ENCODE results near the gene RPTOR.
"Not testable (repeated sequence)": the region's sequence is repeated elsewhere in the genome, so short reads cannot be mapped to it uniquely, and the experiment has no call there.

RPTOR gene

DNA sequence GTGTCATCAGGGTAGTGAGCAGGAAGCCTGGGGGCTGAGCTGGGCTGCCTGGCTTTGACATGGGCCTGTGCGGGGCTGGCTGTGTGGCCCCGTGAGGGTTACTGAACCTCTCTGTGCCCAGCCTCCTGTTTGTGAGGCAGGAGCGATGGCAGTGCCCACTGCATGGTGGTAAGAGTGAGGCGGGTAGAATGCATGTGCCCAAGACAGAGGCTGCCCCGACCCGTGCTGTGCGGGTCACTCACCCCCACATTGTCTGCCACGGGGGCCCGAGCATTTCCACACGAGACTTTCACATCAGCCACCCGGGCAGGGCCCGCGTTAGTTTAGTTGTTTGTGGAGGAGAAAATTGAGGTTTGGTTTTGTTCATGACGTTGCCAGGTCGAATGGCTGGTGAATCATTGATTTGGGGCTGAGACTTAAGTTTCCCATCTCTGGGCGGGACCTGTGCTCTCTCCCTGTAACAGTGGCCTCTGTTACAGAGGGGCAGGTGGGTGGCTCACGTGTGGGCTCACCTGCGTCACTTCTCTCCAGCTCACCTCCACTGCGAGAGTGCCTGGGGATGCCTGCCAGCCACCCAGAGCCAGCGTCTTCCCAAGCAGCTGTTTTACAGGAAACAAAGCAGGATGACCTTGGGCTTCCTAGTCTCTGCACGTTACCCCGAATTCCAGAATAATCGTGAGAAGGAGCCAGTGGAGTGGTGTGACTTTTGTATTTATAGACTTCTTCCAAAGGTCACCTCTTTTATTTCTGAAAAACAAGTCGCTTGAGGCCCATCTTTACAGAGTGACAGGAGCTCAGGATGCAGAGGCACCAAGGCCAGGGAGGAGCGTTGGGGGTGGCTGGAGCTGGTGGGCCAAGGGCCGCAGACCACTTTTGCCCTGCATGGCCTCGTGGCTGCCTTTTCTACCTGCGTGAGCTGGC is 150.6 kb downstream of the RPTOR start:
- no peak for DNase-seq (ENCODE audit: low spot score)

DNA sequence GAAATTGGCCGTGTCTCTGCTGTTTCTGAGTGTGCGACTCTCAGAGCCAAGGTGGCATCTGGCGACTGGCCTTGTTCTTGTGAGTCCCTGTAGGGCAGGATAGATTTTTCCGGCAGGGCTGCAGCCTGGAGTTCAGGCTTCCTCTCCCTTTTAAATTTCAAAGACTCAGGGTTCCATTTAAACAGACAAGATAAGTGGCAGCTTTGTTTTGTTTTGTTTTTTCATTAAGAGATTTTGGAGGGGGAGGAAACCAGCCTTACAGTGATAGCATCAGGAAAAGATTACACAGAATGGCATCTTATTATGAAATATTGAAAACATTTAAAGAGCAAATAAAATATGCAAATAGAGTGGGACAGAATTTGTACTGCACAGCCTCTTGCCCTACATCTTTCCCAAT is 151.3 kb downstream of the RPTOR start:
- peak; percentile 33 for DNase-seq (ENCODE audit: low spot score)

DNA sequence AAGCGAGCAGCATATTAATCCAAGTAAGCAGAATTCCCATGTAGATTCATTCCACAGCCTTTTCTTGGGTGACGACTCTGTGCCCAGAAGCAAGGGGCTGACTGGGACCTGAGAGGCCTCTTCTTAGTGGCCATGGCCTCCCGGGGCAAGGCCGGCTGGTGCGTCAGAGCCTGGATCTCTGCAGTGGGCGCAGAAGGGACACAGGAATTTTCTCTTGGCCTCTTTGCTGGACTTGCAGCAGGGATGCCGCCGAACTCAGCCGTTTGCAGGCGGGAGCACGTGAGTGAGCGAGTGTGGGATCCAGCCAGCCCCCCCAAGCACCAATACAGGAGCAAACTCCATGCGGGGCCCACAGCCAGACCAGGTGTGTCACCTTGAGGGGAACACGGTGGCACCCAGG is 151.8 kb downstream of the RPTOR start:
- DNase-seq (ENCODE audit: low spot score) = peak; percentile 17

DNA sequence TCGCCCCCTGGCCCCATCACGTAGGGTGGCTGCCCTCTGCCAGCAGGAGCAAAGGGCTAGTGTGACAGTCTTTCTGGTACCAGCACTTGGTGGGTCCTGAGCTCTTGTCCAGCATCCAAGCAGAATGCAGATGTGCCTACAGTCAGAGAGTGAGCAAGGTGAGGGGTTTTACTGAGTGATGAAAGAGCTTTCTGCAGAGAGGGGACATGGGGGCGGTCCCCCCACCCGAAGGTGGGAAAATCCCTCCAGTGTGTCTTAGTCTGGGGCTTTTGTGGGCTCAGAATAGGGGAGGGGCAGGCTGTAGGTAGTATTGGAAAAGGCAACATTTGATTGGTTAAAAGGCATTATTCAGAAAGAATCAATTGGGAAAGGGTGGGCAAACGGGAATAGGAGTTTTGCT is 152.3 kb downstream of the RPTOR start:
- no peak for DNase-seq (ENCODE audit: low spot score)

DNA sequence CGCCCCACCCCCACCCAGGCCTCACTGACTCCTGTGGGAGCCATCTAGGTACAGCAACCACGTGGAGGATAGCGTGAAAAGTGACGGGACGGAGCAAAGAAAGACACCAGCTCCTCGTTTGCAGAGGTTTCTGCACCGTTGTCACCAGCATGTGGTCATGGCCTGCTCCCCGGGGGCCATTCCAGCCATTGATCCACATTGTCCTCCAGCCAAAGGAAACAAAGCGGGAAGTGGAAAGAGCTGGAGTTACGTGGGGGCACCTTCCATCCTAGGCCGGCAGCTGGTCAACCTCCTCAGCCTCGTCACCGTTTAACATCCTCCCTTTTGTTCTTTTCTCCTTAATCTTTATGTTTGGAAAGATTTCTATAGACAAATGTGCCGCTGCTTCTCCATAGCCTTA is 153.7 kb downstream of the RPTOR start:
- DNase-seq (ENCODE audit: low spot score) = no peak

DNA sequence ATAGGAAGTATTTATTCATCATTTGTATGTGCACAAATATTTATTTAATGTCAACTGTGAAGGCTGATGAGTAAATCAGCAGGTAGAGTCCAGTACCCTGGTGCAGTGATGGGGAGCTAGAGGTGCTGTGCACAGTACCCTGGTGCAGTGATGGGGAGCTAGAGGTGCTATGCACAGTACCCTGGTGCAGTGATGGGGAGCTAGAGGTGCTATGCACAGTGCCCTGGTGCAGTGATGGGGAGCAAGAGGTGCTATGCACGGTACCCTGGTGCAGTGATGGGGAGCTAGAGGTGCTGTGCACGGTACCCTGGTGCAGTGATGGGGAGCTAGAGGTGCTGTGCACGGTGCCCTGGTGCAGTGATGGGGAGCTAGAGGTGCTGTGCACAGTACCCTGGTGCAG is 154.6 kb downstream of the RPTOR start:
- not testable (repeated sequence) for DNase-seq (ENCODE audit: low spot score)

DNA sequence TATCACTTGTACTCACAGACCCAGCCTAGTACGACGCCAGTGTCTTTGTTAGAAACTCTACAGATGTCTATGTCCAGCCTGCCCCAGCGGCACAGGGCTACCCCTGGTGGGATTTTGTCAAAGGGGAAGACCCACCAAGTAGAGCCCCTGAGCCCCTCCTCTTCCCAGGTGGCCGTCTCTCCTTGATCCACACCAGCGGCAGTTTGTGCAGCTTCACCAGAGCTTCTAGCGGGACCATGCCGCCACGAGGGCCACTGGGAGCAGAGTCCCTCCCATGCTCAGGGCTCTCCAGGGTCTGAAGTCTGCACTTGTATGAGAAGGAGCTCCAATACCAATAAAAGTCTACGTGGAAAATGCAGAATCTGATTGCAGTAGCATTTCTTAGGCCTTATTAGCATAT is 157.1 kb downstream of the RPTOR start:
- DNase-seq (ENCODE audit: low spot score) = no peak

DNA sequence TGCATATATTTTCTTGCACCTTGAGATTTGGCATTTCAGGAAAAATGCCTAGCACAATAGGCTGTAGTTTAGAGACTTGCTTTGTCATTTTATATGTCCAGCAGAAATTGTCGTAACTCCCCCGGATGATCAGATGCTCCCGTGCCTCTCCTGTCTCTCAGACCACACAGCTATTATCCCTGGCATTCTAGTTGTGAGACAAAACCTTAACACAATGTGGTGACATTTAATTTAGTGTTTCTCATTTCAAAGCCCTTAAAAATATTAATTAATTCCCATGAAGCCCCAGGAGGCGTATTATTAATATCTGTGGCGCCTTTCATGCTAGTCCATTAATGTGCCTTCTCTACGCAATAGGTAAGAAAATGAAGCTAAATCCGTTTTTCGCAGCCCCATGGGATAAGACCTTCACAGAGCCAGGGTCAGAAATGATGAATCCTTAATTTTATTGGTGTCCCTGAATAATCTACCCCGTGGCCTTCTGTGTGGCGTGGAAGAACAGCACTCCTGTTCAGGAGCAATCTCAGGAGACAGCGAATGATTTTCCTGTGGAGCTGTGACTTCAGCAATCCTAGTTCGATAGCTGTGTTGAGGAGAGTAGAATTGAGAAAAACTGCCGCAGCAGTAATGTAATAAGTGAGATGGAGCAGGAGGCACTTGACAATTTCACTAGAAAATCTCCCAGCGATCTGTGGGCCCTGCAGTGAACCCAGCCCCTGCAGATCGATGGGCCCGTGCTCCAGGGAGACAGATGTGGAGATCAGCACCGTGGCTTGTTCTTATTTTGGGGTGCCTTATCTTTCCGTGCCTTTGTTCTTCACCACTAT is 157.9 kb downstream of the RPTOR start:
- DNase-seq (ENCODE audit: low spot score) = no peak

DNA sequence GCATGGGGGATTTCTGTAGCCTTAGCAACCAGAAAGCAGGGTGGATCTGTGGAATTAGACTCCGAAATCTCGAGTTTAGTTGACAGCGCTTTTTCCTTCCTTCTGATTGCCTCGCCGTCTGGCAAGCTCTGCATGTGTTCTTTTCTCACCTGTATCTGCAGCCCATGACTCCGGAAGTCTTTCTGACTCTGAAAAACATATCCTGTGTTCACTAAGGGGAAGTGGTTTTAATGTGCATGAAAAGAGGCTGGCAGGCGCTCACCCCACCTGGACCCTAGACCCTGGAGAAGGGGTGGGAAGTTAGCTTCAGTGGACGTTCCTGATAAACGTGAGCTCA is 158.5 kb downstream of the RPTOR start:
- DNase-seq (ENCODE audit: low spot score) = no peak

DNA sequence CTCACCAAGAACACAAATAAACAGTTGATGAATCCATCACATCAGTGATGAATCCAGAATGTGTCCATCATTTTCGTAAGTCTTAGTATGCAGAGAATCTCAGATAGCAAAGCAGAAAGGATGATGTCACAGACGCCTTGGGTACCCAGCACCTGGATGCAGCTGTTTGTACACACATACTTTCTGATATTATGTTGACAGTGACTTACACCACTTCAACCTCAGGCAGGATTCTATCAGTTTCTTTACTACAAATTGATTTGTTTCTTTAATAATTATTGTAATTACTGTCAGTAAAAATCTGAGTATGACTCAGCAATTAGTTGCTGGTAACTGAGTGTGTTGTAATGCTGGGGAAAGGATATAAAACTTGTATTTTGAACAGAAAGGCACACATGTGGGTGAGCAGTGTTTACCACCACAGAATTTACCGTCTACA is 159.8 kb downstream of the RPTOR start:
- DNase-seq (ENCODE audit: low spot score) = peak; percentile 31

DNA sequence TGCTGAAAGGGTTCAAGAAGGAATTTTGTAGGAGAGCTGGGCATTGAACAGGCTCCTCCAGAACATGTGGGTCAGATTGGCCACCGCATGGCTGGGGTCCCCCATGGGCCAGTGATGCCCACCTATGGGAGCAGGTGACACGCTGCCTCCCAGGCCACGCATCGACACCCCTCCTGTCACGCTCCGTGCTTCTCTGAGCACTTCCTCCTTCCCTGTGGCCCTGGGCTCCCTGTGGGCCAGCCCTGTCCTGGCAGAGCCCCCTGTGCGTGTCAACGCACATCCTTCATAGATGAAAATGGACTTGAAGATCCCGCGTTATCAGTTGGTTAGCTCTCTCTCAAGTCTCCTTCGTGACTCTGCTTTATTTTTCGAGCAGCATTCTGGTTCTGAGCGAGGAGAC is 160.3 kb downstream of the RPTOR start:
- no peak for DNase-seq (ENCODE audit: low spot score)

DNA sequence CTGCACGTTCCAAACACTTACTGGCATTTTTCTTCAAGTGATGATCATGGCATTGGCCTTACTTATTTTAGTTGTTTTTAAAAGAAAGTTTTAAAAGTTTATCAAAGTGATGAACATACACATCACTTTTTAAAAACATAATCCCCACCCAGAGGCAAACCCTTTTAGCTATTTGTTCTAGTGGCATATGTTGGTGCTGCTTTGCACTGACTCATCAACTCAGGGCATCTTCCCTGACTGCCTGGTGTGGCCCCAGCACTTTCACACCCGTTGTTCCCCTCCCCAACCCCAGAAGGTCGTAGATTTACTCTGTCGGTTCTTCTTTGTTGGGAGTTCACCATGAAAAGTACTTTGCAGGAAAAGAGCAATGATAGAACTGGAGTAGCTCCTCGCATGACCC is 161.3 kb downstream of the RPTOR start:
- DNase-seq (ENCODE audit: low spot score) = no peak

DNA sequence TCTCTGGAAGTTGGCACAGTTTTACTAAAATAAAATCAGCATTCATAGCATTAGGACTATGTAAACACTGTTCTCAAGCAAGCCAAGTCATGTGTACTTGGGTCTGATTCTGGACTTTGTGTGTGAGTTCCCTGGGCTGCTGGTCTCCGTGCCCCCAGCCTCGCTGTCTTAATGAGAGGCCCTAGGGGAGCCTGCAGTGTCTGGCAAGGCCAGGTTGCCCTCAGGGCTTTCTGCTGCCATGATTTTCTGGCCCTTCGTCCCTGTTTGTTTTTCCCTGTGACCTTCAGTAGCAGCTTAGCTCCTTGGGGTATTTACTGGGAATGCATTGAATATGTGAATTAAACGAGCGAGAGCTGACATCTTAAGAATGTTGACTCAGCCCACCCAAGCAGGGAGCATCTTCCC is 161.8 kb downstream of the RPTOR start:
- no peak for DNase-seq (ENCODE audit: low spot score)

DNA sequence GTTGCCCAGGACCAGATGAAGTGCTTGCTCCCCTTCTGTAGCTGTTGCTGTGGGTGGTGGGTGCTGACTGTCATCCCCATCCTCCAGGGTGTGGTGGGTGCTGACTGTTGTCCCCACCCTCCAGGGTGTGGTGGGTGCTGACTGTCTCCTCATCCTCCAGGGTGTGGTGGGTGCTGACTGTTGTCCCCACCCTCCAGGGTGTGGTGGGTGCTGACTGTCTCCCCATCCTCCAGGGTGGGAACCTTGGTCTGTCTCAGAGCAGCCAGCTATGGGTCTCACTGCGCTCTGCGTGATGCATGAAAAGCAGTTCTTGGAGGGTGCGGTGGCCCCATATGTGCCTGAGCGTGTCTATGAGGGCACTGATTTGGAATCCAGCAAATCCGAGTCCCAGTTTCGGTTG is 163.8 kb downstream of the RPTOR start:
- no peak for DNase-seq (ENCODE audit: low spot score)

DNA sequence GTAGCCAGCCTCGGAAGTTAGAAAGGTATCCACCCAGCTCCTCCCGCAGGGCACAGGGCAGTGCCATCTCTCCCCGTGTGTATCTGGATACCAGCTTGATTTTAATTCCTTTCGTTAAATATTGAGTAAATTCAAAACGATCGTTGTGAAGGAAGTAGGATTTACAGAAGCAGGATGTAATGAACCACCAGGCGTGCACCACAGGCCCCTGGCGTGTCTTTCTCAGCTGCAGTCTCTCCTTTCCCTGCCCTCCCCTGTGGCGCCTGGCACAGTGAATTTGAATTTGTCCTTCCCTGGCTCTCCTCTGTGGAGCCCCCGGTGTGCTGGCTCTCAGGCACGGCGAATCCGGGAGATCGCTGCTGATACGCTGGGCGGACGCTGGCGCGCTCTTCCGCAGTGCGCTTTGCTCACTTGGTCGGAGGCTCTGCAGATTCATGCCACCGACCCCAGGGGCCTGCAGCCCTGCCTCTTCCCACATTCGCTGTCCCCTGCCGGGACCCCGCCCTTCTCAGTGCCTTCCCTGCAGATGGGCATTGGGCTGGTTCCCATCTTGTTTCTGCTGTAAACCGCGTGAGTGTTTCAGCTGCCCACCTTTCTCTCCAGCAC is 164.6 kb downstream of the RPTOR start:
- no peak for DNase-seq (ENCODE audit: low spot score)

DNA sequence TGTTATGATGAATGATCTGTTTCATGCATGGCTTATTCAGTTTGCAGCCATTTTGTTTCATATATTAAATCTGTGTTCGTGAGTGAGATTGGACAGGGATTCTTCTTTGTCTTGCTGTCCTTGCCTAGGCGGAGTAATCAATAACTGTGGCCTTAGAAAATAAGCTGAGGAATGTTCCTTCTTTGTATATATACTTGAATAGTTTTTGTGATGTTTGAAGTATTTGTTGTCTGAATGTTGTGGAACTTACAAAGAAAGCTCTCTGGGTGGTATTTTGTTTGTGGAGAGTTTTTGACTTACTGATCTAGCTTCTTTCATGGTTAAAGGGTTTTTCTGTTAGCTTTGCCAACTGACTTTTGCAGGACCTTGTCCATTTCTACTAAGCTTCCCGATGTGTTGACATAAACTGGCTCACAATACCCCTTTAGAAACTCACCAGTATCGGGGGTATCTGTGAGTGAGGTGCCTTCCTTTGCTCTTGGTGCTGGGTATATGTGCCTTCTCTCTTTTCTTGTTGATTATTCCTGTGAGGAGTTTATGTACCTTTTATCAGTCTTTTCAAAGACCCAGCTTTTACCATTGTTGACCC is 166.2 kb downstream of the RPTOR start:
- no peak for DNase-seq (ENCODE audit: low spot score)

DNA sequence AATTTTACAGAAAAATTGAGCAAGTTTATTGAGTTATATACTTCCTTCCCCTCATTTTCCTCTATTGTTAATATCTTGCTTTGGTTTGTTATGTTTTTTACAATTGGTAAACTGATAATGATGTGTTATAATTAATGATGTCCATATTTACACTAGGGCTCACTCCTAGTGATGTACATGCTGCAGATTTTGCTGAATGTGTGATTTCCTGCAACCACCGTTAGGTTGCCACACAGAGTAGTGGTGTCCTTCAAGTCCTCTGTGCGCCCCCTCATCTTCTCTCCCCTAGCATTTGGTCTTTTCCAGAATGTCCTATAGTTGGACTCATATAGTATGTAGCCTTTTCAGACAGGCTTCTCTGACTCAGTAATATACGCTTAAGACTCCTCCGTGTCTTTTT is 167.5 kb downstream of the RPTOR start:
- no peak for DNase-seq (ENCODE audit: low spot score)

DNA sequence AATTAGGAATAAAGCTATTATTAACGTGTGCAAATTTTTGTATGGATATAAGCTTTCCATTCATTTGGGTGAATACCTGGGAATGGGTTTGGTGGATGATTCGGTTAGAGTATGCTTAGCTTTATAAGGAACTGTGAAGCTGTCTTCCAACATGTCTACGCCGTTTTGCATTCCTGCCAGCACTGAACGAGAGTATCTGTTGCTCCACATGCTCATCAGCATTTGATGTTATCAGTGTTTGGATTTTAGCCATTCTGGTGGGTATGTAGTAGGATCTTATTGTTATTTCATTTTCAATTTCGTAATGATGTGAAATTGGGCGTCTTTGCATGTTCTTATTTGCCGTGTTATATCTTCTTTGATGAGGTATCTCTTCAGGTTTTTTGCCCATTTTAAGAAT is 168.0 kb downstream of the RPTOR start:
- DNase-seq (ENCODE audit: low spot score) = no peak

DNA sequence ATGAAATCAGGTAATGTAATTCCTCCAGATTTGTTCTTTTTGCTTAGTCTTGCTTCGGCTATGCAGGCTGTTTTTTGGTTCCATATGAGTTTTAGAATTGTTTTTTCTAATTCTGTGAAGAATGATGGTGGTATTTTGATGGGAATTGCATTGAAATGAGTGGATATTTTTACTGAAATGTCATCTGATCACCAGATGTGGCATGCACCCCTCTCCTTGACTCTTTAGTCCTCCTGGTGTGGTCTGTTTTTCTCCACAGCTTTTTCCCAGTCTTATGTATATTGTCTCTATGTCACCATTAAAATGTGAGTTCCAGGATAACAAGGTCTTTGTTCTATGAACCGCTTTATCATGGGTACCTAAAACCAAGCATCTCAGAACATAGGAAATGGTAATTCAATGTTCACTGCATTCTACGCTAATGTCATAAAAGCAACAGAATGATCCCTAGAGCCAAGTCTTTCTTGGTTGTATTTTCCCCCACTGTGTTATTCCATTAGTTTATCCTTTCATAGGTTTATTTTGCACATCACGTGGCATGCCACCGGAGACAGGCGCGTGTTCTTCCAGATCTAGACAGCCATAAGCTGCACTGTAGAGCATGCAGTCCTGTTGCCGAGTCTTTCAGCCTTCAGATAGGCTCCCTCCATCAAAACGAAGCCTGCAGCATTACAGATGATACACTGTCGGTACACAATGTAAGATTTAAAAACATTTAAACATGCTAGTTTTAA is 172.5 kb downstream of the RPTOR start:
- no peak for DNase-seq (ENCODE audit: low spot score)

DNA sequence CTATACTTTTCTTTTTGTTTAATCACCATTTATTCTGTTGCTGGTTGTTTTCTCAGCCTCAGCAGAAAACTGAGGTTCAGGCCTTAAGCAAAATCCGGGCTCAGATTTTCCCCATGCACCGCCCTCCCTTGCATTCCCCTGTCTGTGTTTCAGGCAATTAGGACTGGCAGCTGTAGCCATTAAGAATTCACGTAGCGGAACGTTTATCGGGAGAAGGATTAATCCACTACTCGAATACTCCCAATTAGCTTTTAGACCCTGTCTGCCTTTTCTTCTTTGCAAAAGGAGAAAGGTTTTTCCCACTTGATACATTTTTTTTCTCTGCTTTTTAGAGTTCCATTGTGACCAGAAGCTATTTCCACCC is 173.1 kb downstream of the RPTOR start:
- DNase-seq (ENCODE audit: low spot score) = no peak

DNA sequence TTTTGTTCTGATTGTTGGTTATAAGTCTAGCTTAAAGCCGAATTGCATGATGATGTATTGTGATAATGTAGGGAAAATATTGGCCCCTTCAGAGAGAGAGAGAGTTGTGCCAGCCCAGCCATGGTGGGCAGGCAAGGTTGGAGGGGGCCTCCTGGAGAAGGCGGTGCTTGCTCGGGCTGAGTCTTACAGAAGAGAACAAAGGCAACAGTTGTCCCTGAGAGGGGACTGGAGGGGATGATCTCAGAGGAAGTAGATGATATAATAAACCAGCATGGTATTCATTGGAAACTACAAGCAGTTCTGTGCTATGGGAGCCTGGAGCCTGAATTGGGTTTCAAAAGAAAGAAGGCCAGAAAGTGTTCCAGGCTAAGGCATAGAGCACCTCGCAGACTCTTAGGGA is 173.8 kb downstream of the RPTOR start:
- no peak for DNase-seq (ENCODE audit: low spot score)

DNA sequence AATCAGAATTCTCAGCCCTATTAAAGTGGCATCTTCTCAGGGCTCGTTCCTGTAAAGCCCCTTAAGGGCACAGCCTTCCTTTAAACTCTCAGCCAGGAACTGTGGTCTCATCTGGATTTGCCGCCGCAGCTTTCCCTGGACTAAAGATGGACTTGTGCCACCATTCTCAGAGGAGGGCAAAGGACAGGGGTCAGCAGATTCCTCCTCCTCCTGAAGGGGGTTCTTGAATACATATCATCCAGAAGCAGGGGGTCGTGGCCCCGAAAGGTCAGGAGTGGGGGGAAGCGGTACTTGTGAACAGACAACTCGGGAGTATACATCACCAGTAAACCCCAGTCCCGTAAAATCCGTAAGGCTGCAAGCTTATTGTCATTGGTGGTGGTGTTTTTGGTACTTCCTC is 174.8 kb downstream of the RPTOR start:
- no peak for DNase-seq (ENCODE audit: low spot score)

All from GM03348 (cell line).